K562 (cell line): ENCODE measurements around the gene CAMSAP3. TPM values are rescaled to one million over a fixed set of nuclear protein-coding genes. Genes with fewer than 3 reads are reported as not detected.

Experiments used
- ATAC-seq: fragments of 200-7000 bp; cut with Tn5 transposase; 3 replicates; pipeline ENCODE4 v1.9.1; 2020; ENCODE audit warnings: moderate library complexity
- BruUV-seq: library from RNA; stranded (reverse); fragments of 400-500 nt; replicated peaks from 2 replicates; lab custom pipeline; 2021; lab: Mats Ljungman, UMichigan
- CTCF ChIA-PET: fragments of 300-600 bp; formaldehyde crosslinking; extraction: SDS; loops from one replicate; lab custom pipeline; 2021; ENCODE audit warnings: low intra/inter-chr PET ratio; lab: Yijun Ruan, JAX
- POLR2A ChIA-PET: fragments of 300-600, 350-650 bp; sonication (Branson Sonifier 250); formaldehyde crosslinking; extraction: SDS; loops from one replicate; lab custom pipeline; 2021; ENCODE audit warnings: antibody characterized with exemption, inconsistent platforms; lab: Yijun Ruan, JAX
- DNase-seq, 4 experiments: peaks; one replicate each; pipeline versions ENCODE4 v3.0.0 to v3.0.0-alpha.2; 2011 to 2018; ENCODE audit warnings: low spot score in 3 of 4, mixed read lengths in 3 of 4; ENCODE audit errors: extremely low read depth in 1 of 4
- FAIRE-seq: peaks from 2 replicates; lab custom pipeline; 2011; peaks lifted over from hg19 to GRCh38; lab: Jason Lieb, UNC
- H2AFZ ChIP-seq: 2 replicates; pipeline ENCODE4 v1.6.0; 2011; ENCODE audit warnings: low read depth, low read length, control low read depth, inconsistent platforms
- H3K27ac ChIP-seq: fragments of 200-600 bp; 3 replicates; pipeline ENCODE4 v1.8.0; 2011; ENCODE audit warnings: low read depth, mild to moderate bottlenecking, control low read depth, inconsistent platforms, low read length, moderate library complexity, mixed read lengths; ENCODE audit errors: extremely low read depth
- H3K27me3 ChIP-seq, 2 experiments: fragments of 300-600 bp in 1 of 2; 2 replicates in 1 of 2; 3 replicates in 1 of 2; pipeline versions ENCODE4 v1.6.0 to v1.8.0; 2011; ENCODE audit warnings: inconsistent platforms in 2 of 2, low read length in 2 of 2, mild to moderate bottlenecking in 1 of 2, mixed read lengths in 1 of 2, moderate library complexity in 1 of 2; ENCODE audit not compliant: control insufficient read depth in 2 of 2, insufficient read depth in 2 of 2
- H3K36me3 ChIP-seq: fragments of 300-600 bp; 3 replicates; pipeline ENCODE4 v1.8.0; 2011; ENCODE audit warnings: mild to moderate bottlenecking, low read length, inconsistent platforms; ENCODE audit not compliant: control insufficient read depth, insufficient read depth
- H3K4me1 ChIP-seq, 2 experiments: fragments of 200-600 bp in 1 of 2; replicated peaks in 1 of 2; 2 replicates in 1 of 2; 3 replicates in 1 of 2; pipeline versions ENCODE4 v1.5.1 to v1.8.0; 2011; ENCODE audit warnings: inconsistent platforms in 2 of 2, low read length in 2 of 2, mild to moderate bottlenecking in 1 of 2, mixed read lengths in 1 of 2, moderate library complexity in 1 of 2; ENCODE audit not compliant: control insufficient read depth in 2 of 2, insufficient read depth in 2 of 2
- H3K4me2 ChIP-seq: 2 replicates; pipeline ENCODE4 v1.6.1; 2011; ENCODE audit warnings: low read length, control low read depth, inconsistent platforms, mixed read lengths; ENCODE audit not compliant: insufficient read depth
- H3K4me3 ChIP-seq: fragments of 200-600 bp; sonication (generic), shearing (Covaris generic); 2 replicates; pipeline ENCODE4 v1.5.1; 2016; ENCODE audit warnings: control low read depth, inconsistent platforms
- H3K79me2 ChIP-seq: fragments of 200-600 bp; 3 replicates; pipeline ENCODE4 v1.8.0; 2011; ENCODE audit warnings: low read length, inconsistent platforms; ENCODE audit not compliant: control insufficient read depth, insufficient read depth
- H3K9ac ChIP-seq, 2 experiments: 2 replicates each; pipeline versions ENCODE4 v1.6.0 to v1.6.1; 2011; ENCODE audit warnings: low read depth in 2 of 2, low read length in 2 of 2, control low read depth in 1 of 2, inconsistent platforms in 1 of 2, mild to moderate bottlenecking in 1 of 2, mixed read lengths in 1 of 2; ENCODE audit not compliant: insufficient read depth in 1 of 2
- H3K9me1 ChIP-seq: one replicate; pipeline ENCODE4 v1.6.0; 2011; ENCODE audit warnings: inconsistent platforms, mild to moderate bottlenecking, low read length, moderate library complexity; ENCODE audit not compliant: control insufficient read depth, insufficient read depth
- H3K9me3 ChIP-seq: replicated peaks from 2 replicates; pipeline ENCODE4 v1.5.1; 2011; ENCODE audit warnings: low read depth, low read length, inconsistent platforms; ENCODE audit not compliant: control insufficient read depth, insufficient read depth
- H4K20me1 ChIP-seq: replicated peaks from 2 replicates; pipeline ENCODE4 v1.6.1; 2011; ENCODE audit warnings: low read length, inconsistent platforms, mixed read lengths; ENCODE audit not compliant: control insufficient read depth, insufficient read depth
- ARHGAP35 ChIP-seq: fragments of 450-650 bp; IDR thresholded peaks from 2 replicates; pipeline ENCODE4 v1.6.1; 2018; ENCODE audit not compliant: partially characterized antibody
- ARID1B ChIP-seq: fragments of 450-650 bp; IDR thresholded peaks from 2 replicates; pipeline ENCODE4 v1.6.1; 2016; ENCODE audit warnings: antibody characterized with exemption, mild to moderate bottlenecking, inconsistent platforms
- CC2D1A ChIP-seq: fragments of 450-650 bp; IDR thresholded peaks from 2 replicates; pipeline ENCODE4 v1.6.1; 2017; ENCODE audit warnings: mild to moderate bottlenecking
- EZH2 ChIP-seq: IDR thresholded peaks from 2 replicates; pipeline ENCODE4 v1.6.1; 2012; ENCODE audit warnings: low read depth, mild to moderate bottlenecking, inconsistent platforms, low read length, borderline replicate concordance
- FOXJ2 ChIP-seq: fragments of 200-800 bp; sonication (Bioruptor generic); IDR thresholded peaks from 2 replicates; pipeline ENCODE4 v1.6.1; 2016; ENCODE audit warnings: missing genetic modification characterization, missing compliant biosample characterization
- GTF2F1 ChIP-seq: IDR thresholded peaks from 2 replicates; pipeline ENCODE4 v1.6.1; 2011; ENCODE audit warnings: low read depth, low read length, improper control_type of control experiment
- HDAC6 ChIP-seq: IDR thresholded peaks from 2 replicates; pipeline ENCODE4 v1.6.1; 2012; ENCODE audit warnings: low read depth, mild to moderate bottlenecking, control low read depth, inconsistent platforms, low read length, moderate library complexity
- HEY1 ChIP-seq: fragments of 250-450 bp; sonication (Bioruptor Pico); IDR thresholded peaks from 2 replicates; pipeline ENCODE4 v1.5.0; 2020; ENCODE audit warnings: mild to moderate bottlenecking, moderate library complexity, borderline replicate concordance
- MTA2 ChIP-seq: fragments of 450-650 bp; IDR thresholded peaks from 2 replicates; pipeline ENCODE4 v1.6.1; 2016; ENCODE audit warnings: low read depth
- PTTG1 ChIP-seq: fragments of 450-650 bp; IDR thresholded peaks from 2 replicates; pipeline ENCODE4 v1.6.1; 2016; ENCODE audit warnings: low read depth, mild to moderate bottlenecking, missing genetic modification characterization, missing compliant biosample characterization
- RBM17 ChIP-seq: fragments of 200-400 bp; formaldehyde crosslinking; IDR thresholded peaks from 2 replicates; pipeline ENCODE4 v1.6.1; 2017; ENCODE audit warnings: low read depth, mild to moderate bottlenecking, low read length, borderline replicate concordance
- TCF3 ChIP-seq: sonication (generic); formaldehyde crosslinking; IDR thresholded peaks from 2 replicates; pipeline ENCODE4 v1.4.0; 2020; ENCODE audit warnings: mild to moderate bottlenecking, missing genetic modification reagents
- XRCC4 ChIP-seq: IDR thresholded peaks from one replicate; pipeline ENCODE4 v1.6.1; 2011; ENCODE audit not compliant: insufficient read depth, insufficient read length; ENCODE audit errors: extremely low read depth
- ZFP1 ChIP-seq: fragments of 450-650 bp; formaldehyde crosslinking; IDR thresholded peaks from 2 replicates; pipeline ENCODE4 v1.4.0; 2020; ENCODE audit warnings: mild to moderate bottlenecking, mixed read lengths
- ZNF12 ChIP-seq: sonication (generic); formaldehyde crosslinking; IDR thresholded peaks from 2 replicates; pipeline ENCODE4 v1.4.0; 2020; ENCODE audit warnings: mild to moderate bottlenecking, missing genetic modification reagents
- ZNF507 ChIP-seq: conservative IDR thresholded peaks from 2 replicates; pipeline ENCODE4 v1.6.1; 2017; ENCODE audit warnings: missing genetic modification characterization, missing compliant biosample characterization
- WGBS: fragments of 100-300 bp; shearing (Covaris generic); methylation state at CpG from one replicate; pipeline ENCODE4 v1.1.6; 2016; ENCODE audit warnings: low coverage, mixed read lengths; ENCODE audit not compliant: insufficient coverage; ENCODE audit errors: missing lambda C conversion rate; 5-methylcytosine and 5-hydroxymethylcytosine counted together
- in situ Hi-C: fragments of 300-500 bp; cut with MboI; formaldehyde crosslinking; loops from 4 replicates; pipeline ENCODE4 v1.15.0; 2018; ENCODE audit warnings: inconsistent platforms, mixed read lengths
- intact Hi-C: fragments of 100-400 bp; cut with micrococcal nuclease; formaldehyde crosslinking; loops from 2 replicates; pipeline ENCODE4 v1.14.2; 2022
- polyA plus RNA-seq, 8 experiments: library from polyadenylated mRNA; depleted of rRNA in 4 of 8; stranded (reverse) in 5 of 8; unstranded in 3 of 8; fragments of >200 nt; fragmentation: Nextera tagmentation in 2 of 8; fragmentation: Illumina TruSeq in 1 of 8; extraction: Ambion mirVana in 2 of 8; extraction: Trizol in 1 of 8; gene quantifications; 2 replicates each; pipeline versions ENCODE4 v1.2.1 to v1.2.3, GENCODE V29; 2011 to 2014; ENCODE audit warnings: inconsistent platforms in 1 of 8, missing spikeins in 1 of 8
- total RNA-seq, 7 experiments: library from RNA; depleted of rRNA in 6 of 7; stranded (reverse); fragments of >200 nt in 6 of 7; fragmentation: Illumina TruSeq in 2 of 7; extraction: Trizol in 2 of 7; gene quantifications; 2 replicates each; pipeline versions ENCODE4 v1.2.1 to v1.2.3, GENCODE V29; 2011 to 2021; ENCODE audit warnings: low replicate concordance in 1 of 7

The CAMSAP3 gene
- total and polyA plus RNA-seq, 9 of the 15 experiments (the other 6 are each of a cell fraction or from before 2014, with no cell fraction given): 0.01 to 0.89 (median 0.22) TPM; not detected in 1

DNA sequence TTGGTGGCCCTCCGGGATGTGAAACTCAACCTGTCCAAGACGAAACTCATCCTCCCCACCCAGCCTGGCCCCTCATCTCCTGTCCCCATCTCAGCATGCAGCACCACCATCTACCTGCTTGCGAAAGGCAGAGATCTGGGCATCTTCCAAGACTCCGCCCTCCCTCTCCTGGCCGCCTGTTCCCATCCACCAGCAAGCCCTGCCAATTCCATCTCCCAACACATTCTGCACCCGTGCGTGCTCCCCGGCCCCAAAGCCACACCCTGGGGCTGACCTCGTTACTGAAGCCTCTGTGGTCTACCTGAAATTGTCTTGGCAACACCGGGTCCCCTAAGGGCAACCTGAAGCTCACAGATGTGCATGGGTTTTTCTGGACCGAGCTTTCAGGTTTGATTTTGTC is 13.2 kb upstream of the CAMSAP3 start:
- intact Hi-C loops: no loop called here
- Histone ChIP-seq H4K20me1 (no peaks in the 10 kb centered on the region), H3K9me3 (no peaks in the 10 kb centered on the region)
- no peak for TF ChIP-seq ARHGAP35
- TF ChIP-seq ZNF507 (tag): no peak
- TF ChIP-seq HEY1 (CRISPR knock-in tag): no peak
- no peak for TF ChIP-seq ZNF12 (CRISPR knock-in tag)
- no peak for TF ChIP-seq GTF2F1
- no peak for TF ChIP-seq FOXJ2 (tag)
- no peak for TF ChIP-seq ZFP1 (CRISPR knock-in tag)
- TF ChIP-seq XRCC4: no peak
- TF ChIP-seq RBM17: no peak
- no peak for TF ChIP-seq HDAC6
- no peak for TF ChIP-seq EZH2
- TF ChIP-seq ARID1B: no peak
- TF ChIP-seq MTA2: no peak
- TF ChIP-seq TCF3: no peak
- no peak for TF ChIP-seq CC2D1A
- no peak for TF ChIP-seq PTTG1
- TF ChIP-seq, all 486 proteins: peak for 0
- no peak overlapping the region for H3K4me3 ChIP-seq
- no peak for DNase-seq
- no peaks in the 10 kb centered on the region for H3K79me2 ChIP-seq
- H2AFZ ChIP-seq: no peak overlapping the region
- no TSS peak for BruUV-seq
- H3K4me1 ChIP-seq: peaks cover 3 to 8% of the 10 kb centered on the region in 2 experiments; a peak in 2 of 5 replicates
- H3K9ac ChIP-seq: no peak overlapping the region
- H3K27ac ChIP-seq: no peak overlapping the region
- in situ Hi-C loops: no loop called here
- POLR2A ChIA-PET: interaction anchor here (1.5 kb wide), 1 partner anchor 9 kb away, joined by 5 read pairs; no protein-coding TSS in a partner anchor
- H3K4me2 ChIP-seq: no peak overlapping the region
- no peak for FAIRE-seq
- ATAC-seq: no peak
- no peaks in the 10 kb centered on the region for H3K9me1 ChIP-seq
- CTCF ChIA-PET: no interaction called here
- H3K36me3 ChIP-seq: no peaks in the 10 kb centered on the region
- peaks cover 8 to 40% of the 10 kb centered on the region in 2 experiments; a peak in 4 of 5 replicates for H3K27me3 ChIP-seq
- 2% methylated on average over 11 of the region's 11 CpGs for WGBS
